C4-2B (cell line): ENCODE data around the gene SSR1.

Source experiments
- H3K27ac ChIP-seq: fragments of 450-650 bp; 2 replicates; pipeline ENCODE4 v1.5.1; 2017
- ZFX ChIP-seq: fragments of 450-650 bp; IDR thresholded peaks from 2 replicates; pipeline ENCODE4 v1.6.1; 2017
- TF ChIP-seq, protein P1 (sequence below): fragments of 450-650 bp; conservative IDR thresholded peaks from 2 replicates; pipeline ENCODE4 v1.5.1; 2017; ENCODE audit warnings: mild to moderate bottlenecking

Gene SSR1

GRCh38 chr6:7338031-7338430 lies 25.0 kb upstream of the SSR1 start:
- no peak overlapping the region for H3K27ac ChIP-seq
- TF ChIP-seq ZFX = no peak
- TF ChIP-seq, protein P1, sequence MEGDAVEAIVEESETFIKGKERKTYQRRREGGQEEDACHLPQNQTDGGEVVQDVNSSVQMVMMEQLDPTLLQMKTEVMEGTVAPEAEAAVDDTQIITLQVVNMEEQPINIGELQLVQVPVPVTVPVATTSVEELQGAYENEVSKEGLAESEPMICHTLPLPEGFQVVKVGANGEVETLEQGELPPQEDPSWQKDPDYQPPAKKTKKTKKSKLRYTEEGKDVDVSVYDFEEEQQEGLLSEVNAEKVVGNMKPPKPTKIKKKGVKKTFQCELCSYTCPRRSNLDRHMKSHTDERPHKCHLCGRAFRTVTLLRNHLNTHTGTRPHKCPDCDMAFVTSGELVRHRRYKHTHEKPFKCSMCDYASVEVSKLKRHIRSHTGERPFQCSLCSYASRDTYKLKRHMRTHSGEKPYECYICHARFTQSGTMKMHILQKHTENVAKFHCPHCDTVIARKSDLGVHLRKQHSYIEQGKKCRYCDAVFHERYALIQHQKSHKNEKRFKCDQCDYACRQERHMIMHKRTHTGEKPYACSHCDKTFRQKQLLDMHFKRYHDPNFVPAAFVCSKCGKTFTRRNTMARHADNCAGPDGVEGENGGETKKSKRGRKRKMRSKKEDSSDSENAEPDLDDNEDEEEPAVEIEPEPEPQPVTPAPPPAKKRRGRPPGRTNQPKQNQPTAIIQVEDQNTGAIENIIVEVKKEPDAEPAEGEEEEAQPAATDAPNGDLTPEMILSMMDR = no peak

GRCh38 chr6:7335519-7335918 lies 22.5 kb upstream of the SSR1 start:
- TF ChIP-seq, protein P1 = no peak
- no peak for TF ChIP-seq ZFX
- H3K27ac ChIP-seq = no peak overlapping the region

- no peak overlapping the region for H3K27ac ChIP-seq
- no peak for TF ChIP-seq ZFX
- TF ChIP-seq, protein P1 = no peak
These were observed 21.7 kb upstream of the SSR1 start for GRCh38 chr6:7334685-7335084.

DNA sequence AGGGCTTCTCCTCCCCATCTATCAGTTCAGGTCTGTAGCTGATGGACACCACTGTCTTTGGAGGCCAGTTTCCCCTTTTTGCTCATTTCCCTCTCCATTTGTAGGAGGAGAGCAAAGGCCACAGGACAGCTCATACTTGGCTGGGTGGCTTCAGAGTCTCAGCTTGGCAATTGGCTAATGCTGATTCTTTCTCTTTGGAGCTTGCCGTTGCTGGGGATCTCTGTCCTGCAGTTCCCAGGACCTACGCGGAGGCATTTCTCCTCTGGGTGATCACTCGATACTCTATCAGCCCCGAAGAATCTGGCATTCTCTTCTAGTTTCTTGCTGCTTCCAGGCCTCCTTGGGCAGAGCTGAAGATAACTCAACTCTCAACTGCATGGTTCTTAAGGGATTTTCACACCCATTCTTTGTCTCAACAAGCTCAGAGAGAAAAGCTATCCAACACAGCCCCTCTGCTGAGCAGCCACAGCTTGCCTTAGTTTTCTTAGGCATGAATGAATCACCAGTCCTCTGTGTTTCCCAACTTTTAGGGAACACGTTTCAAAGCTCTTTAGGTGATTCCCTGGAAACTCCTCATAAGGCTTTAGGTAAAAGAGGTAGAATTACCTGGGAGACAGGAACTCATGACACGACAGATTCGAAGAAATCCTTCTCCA lies 19.2 kb upstream of the SSR1 start:
- no peak overlapping the region for H3K27ac ChIP-seq
- no peak for TF ChIP-seq ZFX
- TF ChIP-seq, protein P1 = no peak

- H3K27ac ChIP-seq = no peak overlapping the region
- TF ChIP-seq, protein P1 = no peak
- TF ChIP-seq ZFX = no peak
These were observed 18.5 kb upstream of the SSR1 start for GRCh38 chr6:7331452-7331851.

DNA sequence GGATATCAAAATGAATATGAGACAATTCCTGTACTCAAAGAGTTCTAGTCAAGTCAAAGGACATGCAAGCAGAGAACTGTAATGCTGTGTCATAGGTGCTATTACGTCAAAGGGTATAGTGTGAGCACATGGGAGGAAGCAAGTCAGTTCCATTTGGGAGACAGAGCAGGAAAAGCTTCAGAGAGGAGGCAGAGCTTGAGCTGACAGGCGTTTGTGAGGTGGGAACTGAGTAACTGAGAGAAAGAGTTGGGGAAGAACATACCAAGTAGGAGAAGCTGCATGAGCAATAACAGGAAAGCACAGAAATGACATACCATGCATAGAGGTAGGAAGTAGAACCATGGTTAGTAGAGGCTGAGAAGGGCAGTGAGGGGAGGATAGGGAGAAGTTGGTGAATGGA lies 15.2 kb upstream of the SSR1 start:
- no peak for TF ChIP-seq ZFX
- TF ChIP-seq, protein P1 = no peak
- no peak overlapping the region for H3K27ac ChIP-seq

DNA sequence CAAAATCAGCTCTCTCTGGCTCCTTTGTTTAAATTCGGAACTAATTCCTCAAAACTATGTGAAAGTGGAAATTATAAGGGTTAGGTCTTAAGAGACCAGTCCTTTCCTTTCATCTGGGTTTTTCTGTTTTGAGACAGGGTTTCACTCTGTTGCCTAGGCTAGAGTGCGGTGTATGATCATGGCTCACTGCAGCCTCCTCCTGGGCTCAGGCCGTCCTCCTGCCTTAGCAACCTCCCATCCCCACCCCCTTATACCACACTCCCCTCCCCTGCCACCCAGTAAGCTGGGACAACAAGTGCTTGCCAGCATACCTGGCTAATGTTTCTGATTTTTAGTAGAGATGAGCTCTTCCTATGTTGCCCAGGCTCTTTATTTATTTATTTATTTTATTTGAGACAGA lies 12.8 kb upstream of the SSR1 start:
- no peak for TF ChIP-seq ZFX
- TF ChIP-seq, protein P1 = no peak
- H3K27ac ChIP-seq = no peak overlapping the region
